ENCODE measurements around the gene JARID2.
A peak's percentile ranks its signal among the peaks of the same experiment; 100 is the strongest.

Gene JARID2

DNA sequence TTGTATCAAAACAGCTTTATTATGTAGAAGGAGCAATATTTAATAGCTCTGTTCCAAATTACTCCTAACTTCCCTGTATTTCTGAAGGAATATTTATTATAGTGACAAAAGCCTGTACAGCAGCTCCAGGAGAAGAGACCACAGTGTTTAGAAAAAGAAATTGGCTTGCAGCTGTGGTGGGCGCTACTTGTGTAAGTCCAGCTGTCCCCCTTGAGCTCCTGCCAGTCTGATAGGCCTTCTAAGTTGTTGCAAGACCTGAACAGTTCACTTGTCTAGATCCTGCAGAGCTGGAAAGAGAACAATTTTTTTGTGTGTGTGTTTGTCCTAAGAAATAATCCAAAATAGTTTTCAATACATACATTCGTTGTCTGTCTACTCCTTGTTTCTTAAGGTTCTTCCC, 86.6 kb downstream of the JARID2 start:
- DNase-seq (ENCODE audit: low read depth): no peak

DNA sequence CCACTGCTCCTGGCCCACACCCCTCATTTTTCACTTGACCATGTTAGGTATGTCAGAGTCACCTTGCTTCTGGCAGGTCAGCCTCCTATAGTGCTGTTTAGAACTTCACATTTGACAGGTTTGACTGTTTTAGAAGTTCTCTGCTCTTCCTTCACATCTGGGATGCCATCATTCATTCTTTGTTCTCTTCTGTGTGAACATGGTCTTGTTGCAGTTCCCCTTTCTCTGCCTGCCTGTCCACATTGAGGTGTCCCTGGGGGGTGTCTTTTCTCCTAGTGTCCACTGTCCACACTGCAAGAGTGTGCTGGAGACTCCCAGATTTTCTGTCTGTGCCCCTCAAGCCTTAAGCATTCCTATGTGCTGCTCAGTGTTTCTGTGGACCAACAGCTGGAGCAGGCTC, 89.5 kb downstream of the JARID2 start:
- no peak for DNase-seq (ENCODE audit: low read depth)

DNA sequence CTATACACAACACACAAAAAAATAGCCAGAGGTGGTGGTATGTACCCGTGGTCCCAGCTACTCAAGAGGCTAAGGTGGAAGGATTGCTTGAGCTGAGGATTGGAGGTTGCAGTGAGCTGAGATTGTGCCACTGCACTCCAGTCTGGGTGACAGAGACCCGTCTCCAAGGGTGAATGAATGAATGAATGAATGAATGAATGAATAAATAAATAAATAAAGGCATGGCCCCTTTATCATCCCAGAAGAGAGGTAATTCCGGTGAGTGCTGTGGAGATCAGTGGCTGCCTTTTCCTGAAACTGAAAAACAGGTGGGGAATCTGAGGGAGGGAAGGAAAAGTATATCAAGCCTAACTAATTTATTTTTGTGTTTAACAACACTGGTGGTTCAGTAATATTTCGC, 90.0 kb downstream of the JARID2 start:
- no peak for DNase-seq (ENCODE audit: low read depth)

- no peak for DNase-seq (ENCODE audit: low read depth)
Measured at GRCh38 chr6:15336900-15337560, 91.2 kb downstream of the JARID2 start.

DNA sequence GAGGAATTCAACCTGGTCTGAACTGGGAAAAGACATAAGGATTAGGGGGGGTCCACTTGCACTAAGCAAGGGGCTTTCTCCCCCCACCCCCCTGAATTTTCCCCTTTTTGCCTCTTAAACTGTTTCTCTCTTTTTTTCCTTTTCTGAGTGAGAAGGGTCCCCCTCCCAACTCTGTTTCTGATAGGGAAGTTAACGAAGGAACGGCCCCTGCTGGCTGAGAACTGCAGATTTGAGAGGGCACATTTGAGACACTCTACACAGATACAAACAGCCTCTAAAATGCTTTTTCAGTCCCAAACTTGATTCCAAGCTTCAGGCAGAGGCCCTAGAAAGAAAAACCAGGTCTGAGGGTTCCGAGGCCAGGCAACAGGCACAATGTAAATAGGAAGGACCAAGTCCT, 91.7 kb downstream of the JARID2 start:
- no peak for DNase-seq (ENCODE audit: low read depth)

GRCh38 chr6:15338476-15338875, 92.6 kb downstream of the JARID2 start:
- DNase-seq (ENCODE audit: low read depth): no peak

DNA sequence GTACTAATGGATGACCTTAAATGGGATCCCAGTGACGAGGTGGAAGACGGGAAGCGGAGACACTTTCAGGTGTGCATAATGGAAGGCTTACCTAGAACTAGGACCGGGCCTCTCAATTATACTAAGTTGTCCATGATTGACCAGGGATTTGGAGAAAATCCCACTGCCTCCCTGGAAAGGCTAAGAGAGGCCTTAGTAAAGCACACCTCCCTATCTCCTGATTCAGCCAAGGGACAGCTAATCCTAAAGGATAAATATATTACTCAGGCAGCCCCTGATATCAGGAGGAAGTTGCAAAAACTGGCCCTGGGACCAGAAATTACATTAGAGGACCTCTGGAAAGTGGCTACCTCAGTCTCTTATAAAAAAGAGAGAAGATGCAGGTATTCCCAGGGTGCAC, 93.2 kb downstream of the JARID2 start:
- no peak for DNase-seq (ENCODE audit: low read depth)

DNA sequence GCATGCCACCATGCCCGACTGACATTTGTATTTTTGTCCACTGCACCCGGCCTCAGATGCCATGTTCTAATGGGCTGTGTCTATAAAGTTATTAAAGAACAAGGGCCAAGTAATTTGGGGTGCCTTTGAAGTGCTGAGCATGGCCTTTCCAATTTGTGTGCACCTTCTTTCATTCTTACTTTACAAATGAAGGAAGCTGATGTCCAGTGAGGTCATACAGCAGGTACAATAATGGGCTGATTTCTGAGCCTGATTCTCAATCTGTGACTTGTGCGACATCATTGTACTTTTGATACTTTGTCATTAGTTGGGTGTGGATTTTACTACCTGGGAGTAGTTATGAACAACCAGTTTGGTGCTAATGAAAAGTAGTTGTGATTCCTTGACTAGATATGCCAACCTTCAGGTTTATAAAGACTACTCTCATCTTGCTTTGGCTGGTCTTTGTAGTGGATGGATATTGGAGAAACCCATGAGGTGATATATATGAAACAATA, 94.3 kb downstream of the JARID2 start:
- DNase-seq (ENCODE audit: low read depth): no peak

DNA sequence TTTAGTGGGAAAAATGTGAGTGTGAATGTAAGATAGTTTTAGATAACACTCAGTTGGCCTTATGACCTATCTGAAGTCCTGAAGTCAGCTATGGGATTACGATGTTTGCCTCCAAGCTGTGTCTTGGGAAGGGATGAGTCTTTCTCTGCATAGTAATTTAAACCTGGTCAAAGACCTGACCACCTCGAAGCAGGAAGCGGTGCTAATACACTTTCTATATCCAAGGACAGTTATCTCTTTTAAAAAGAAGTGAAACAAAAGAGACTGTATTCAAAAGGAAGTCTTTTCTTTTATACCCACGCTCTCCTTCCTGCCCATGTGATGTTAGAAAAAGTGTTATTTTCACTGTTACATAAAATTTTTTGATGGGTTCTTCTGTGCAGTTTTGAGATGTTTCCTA, 94.9 kb downstream of the JARID2 start:
- no peak for DNase-seq (ENCODE audit: low read depth)

- DNase-seq (ENCODE audit: low read depth): peak; percentile 51
Measured at GRCh38 chr6:15341311-15342001, 95.6 kb downstream of the JARID2 start.

- DNase-seq (ENCODE audit: low read depth): no peak
Measured at GRCh38 chr6:15342114-15342513, 96.2 kb downstream of the JARID2 start.

DNA sequence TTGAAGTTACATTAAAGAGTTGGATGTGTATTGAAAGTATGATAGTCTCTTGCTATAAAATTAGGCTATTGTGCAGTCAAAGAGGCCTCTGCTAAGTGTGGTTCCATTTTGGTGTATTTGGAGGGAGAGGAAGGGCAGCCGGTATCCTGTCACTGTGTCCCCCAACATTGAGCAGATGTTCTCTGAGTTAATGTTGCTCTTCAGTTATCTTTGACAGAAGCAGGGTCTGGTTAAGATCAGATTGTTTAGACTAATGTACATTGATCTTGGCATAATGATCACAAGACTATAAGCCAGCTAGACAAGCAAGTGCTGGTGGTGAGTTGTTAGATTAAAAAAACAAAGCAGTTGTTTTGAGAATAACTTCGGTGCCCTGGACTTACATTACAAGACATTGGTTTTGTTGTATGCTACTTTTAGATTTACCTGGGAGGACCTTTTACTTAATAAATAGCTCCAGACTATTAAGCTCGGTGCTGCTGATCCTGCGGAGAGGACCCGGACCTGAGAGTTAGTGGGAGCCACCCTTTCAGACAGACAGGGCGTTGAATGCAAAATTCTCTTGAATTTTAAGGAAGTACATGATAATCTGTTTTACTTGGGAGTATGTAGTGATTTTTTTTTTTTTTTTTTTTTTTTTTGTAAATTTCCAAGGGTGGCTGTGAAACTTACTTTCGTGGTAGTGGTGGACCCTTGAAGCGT, 97.8 kb downstream of the JARID2 start:
- DNase-seq (ENCODE audit: low read depth): no peak

GRCh38 chr6:15344192-15344519, 98.3 kb downstream of the JARID2 start:
- DNase-seq (ENCODE audit: low read depth): no peak

- DNase-seq (ENCODE audit: low read depth): no peak
Measured at GRCh38 chr6:15344831-15345230, 99.0 kb downstream of the JARID2 start.

- no peak for DNase-seq (ENCODE audit: low read depth)
Measured at GRCh38 chr6:15346315-15346714, 100.4 kb downstream of the JARID2 start.

DNA sequence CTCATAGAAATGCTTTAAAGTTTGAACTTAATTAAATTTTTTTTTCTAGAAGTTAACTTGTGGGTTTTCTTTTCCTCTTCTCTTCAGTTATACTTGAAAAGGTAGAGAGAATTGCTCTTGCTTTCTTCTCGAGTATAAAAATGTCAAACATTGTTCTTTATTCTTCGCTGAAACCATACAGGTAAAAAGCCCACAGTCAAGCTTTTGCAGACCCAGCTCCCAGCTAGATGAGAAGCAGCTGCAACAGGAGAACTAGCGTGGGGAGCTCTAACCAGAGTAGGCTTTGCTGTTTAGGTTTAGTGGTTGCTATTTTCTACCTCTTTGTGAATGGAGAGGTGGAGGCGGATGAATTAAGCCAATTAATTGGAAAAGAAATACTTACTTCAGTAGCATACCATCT, 102.7 kb downstream of the JARID2 start:
- no peak for DNase-seq (ENCODE audit: low read depth)

DNA sequence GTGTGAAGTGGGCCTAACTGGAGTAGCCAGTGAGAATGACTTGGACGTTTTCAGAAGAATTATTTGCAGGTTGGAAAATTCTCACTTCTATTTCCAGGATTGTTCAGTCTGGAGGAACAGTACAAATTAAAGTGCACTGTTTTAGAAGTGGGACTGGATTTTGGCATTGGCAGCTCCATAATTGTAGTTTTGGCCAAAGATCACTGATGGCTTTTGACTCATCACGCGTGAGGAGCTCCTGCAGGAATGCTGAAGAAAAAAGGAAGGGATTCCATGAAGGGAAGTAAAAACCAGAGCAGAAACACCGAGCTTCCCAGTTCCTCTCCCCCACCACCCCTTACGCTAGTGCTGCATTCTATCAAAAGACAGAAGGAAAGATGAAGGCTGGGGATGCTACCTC, 103.5 kb downstream of the JARID2 start:
- no peak for DNase-seq (ENCODE audit: low read depth)

GRCh38 chr6:15350386-15351083, 104.7 kb downstream of the JARID2 start:
- no peak for DNase-seq (ENCODE audit: low read depth)

DNA sequence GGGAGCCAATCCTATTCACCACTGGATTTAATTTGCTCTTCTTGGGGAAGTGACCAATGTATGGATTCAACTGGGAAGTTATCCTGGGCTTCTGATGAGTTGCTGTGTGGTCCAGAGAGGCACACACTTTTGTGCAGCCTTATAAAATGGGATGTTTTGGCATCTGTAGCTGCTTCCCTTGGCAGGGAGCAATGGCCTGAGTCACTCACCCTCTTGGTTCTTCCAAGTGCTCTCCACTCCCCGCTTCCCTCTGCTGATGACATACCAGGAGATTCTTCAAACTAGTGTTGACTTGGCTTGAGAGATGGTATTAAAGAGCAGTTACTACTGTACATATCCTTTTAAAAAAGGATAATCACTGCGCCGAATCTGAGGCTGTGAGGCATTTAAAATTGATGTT, 105.8 kb downstream of the JARID2 start:
- peak; percentile 71 for DNase-seq (ENCODE audit: low read depth)

GRCh38 chr6:15352220-15352619, 106.4 kb downstream of the JARID2 start:
- no peak for DNase-seq (ENCODE audit: low read depth)

GRCh38 chr6:15352845-15353244, 107.0 kb downstream of the JARID2 start:
- peak; percentile 77 for DNase-seq (ENCODE audit: low read depth)

DNA sequence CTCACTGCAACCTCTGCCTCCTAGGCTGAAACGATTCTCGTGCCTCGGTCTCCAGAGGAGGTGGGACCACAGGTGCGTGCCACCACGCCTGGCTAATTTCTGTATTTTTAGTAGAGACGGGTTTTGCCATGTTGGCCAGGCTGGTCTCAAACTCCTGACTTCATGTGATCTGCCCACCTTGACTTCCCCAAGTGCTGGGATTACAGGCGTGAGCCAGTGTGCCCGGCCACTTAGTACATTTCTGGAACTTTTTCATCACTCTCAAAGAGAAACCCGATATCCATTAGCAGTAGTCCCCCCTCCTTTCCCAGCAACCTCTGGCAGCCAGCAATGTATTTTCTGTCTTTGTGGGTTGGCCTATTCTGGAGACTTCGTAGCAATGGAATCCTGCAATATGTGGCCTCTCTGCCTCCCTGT, 109.8 kb downstream of the JARID2 start:
- peak; percentile 38 for DNase-seq (ENCODE audit: low read depth)

DNA sequence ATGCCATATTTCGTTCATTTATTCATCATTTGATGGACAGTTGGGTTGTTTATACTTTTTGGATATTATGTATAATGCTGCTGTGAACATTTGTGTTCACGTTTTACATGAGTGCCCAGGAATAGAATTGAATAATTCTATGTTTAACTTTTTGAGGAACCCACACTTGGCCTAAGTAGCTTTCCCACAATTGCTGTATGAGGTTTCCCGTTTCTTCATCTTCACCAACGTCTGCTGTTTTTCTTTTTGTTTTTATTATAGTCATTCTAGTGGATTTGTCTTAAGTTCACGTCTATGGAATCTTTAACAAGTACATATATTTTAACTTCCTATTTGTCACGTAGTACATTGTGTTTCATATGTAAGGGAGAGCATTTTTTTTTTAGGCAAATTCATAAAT, 110.3 kb downstream of the JARID2 start:
- no peak for DNase-seq (ENCODE audit: low read depth)

Data from iris pigment epithelial cell (primary cell).